ENCODE measurements around the gene TTC9C.

Gene TTC9C

GRCh38 chr11:62705880-62706849 lies 22.1 kb upstream of the TTC9C start:
- peak; percentile 97 for DNase-seq (ENCODE audit: low spot score)
- in situ Hi-C loops (cut with MboI; ENCODE audit: low sequenced_read_pairs, unreplicated experiment), result no loop called here
- TF ChIP-seq CTCF (IDR thresholded peaks at IDR 0.05; ENCODE audit: borderline replicate concordance, control extremely low read depth, extremely low read depth, insufficient read depth, missing control alignments), result no peak

GRCh38 chr11:62706850-62707247 lies 21.4 kb upstream of the TTC9C start:
- no peak for DNase-seq (ENCODE audit: low spot score)
- in situ Hi-C loops (cut with MboI; ENCODE audit: low sequenced_read_pairs, unreplicated experiment), result no loop called here
- no peak for TF ChIP-seq CTCF (IDR thresholded peaks at IDR 0.05; ENCODE audit: borderline replicate concordance, control extremely low read depth, extremely low read depth, insufficient read depth, missing control alignments)

GRCh38 chr11:62707277-62707861 lies 20.9 kb upstream of the TTC9C start, which contains the start of the genes BSCL2 and GNG3:
TSS of gene BSCL2 (minus strand) at chr11:62707424. CDS start at chr11:62707195, 229 bp downstream.
TSS of gene GNG3 (plus strand) at chr11:62707676. CDS start at chr11:62708296, 620 bp downstream.
- DNase-seq (ENCODE audit: low spot score), result no peak
- in situ Hi-C loops (cut with MboI; ENCODE audit: low sequenced_read_pairs, unreplicated experiment), result no loop called here

GRCh38 chr11:62708392-62708791 lies 19.9 kb upstream of the TTC9C start:
- in situ Hi-C loops (cut with MboI; ENCODE audit: low sequenced_read_pairs, unreplicated experiment), result no loop called here

More at GRCh38 chr11:62707277-62707861, 20.9 kb upstream of the TTC9C start, which contains the start of the genes BSCL2 and GNG3:
- TF ChIP-seq CTCF (IDR thresholded peaks at IDR 0.05; ENCODE audit: borderline replicate concordance, control extremely low read depth, extremely low read depth, insufficient read depth, missing control alignments), result no peak

GRCh38 chr11:62708793-62709192 lies 19.5 kb upstream of the TTC9C start:
- no peak for DNase-seq (ENCODE audit: low spot score)
- in situ Hi-C loops (cut with MboI; ENCODE audit: low sequenced_read_pairs, unreplicated experiment), result no loop called here
- no peak for TF ChIP-seq CTCF (IDR thresholded peaks at IDR 0.05; ENCODE audit: borderline replicate concordance, control extremely low read depth, extremely low read depth, insufficient read depth, missing control alignments)

More at GRCh38 chr11:62708392-62708791, 19.9 kb upstream of the TTC9C start:
- no peak for DNase-seq (ENCODE audit: low spot score)
- TF ChIP-seq CTCF (IDR thresholded peaks at IDR 0.05; ENCODE audit: borderline replicate concordance, control extremely low read depth, extremely low read depth, insufficient read depth, missing control alignments), result no peak

- DNase-seq (ENCODE audit: low spot score), result peak; percentile 93
- TF ChIP-seq CTCF (IDR thresholded peaks at IDR 0.05; ENCODE audit: borderline replicate concordance, control extremely low read depth, extremely low read depth, insufficient read depth, missing control alignments), result no peak
- in situ Hi-C loops (cut with MboI; ENCODE audit: low sequenced_read_pairs, unreplicated experiment), result no loop called here
Observed at GRCh38 chr11:62709247-62710000, 18.9 kb upstream of the TTC9C start.
